Calu3 (cell line): ENCODE data around the gene TOB1. TPM values are rescaled to one million over a fixed set of nuclear protein-coding genes. Genes with fewer than 3 reads are reported as not detected.

ENCODE experiments used
- BruUV-seq: library from RNA; stranded (reverse); fragments of 400-500 nt; replicated peaks from 2 replicates; lab custom pipeline; 2021; lab: Mats Ljungman, UMichigan
- CTCF ChIA-PET: fragments of 300-600 bp; sonication (Branson Sonifier 250); formaldehyde crosslinking; loops from one replicate; lab custom pipeline; 2022; ENCODE audit warnings: antibody characterized with exemption; lab: Charles Lee
- DNase-seq: peaks from one replicate; pipeline ENCODE4 v3.0.0; 2022
- H3K27ac Mint-ChIP-seq: one replicate; pipeline ENCODE4 v1.8.0; 2022; ENCODE audit warnings: mixed read lengths; ENCODE audit not compliant: unreplicated experiment
- H3K27me3 Mint-ChIP-seq: one replicate; pipeline ENCODE4 v1.8.0; 2022; ENCODE audit warnings: mixed read lengths; ENCODE audit not compliant: unreplicated experiment
- H3K36me3 Mint-ChIP-seq: one replicate; pipeline ENCODE4 v1.8.0; 2022; ENCODE audit warnings: mild to moderate bottlenecking, moderate library complexity, mixed read lengths; ENCODE audit not compliant: insufficient read depth, unreplicated experiment
- H3K4me1 Mint-ChIP-seq: one replicate; pipeline ENCODE4 v1.8.0; 2022; ENCODE audit warnings: mild to moderate bottlenecking, low read depth, mixed read lengths; ENCODE audit not compliant: unreplicated experiment
- H3K4me3 Mint-ChIP-seq: one replicate; pipeline ENCODE4 v1.8.0; 2022; ENCODE audit warnings: mild to moderate bottlenecking, low read depth, moderate library complexity, mixed read lengths; ENCODE audit not compliant: unreplicated experiment
- H3K9me3 Mint-ChIP-seq: one replicate; pipeline ENCODE4 v1.8.0; 2022; ENCODE audit warnings: low read depth, mixed read lengths; ENCODE audit not compliant: unreplicated experiment
- intact Hi-C: fragments of 100-400 bp; cut with micrococcal nuclease; formaldehyde crosslinking; loops from one replicate; pipeline ENCODE4 v1.10.0; 2022; ENCODE audit not compliant: unreplicated experiment
- total RNA-seq: library from RNA; stranded (reverse); gene quantifications from 2 replicates; pipeline ENCODE4 v1.2.3, GENCODE V29; 2022
- TF ChIP-seq, protein P1 (sequence below): fragments of 200-600 bp; IDR thresholded peaks from one replicate; pipeline ENCODE4 v1.8.0; 2022; ENCODE audit warnings: antibody characterized with exemption; ENCODE audit not compliant: unreplicated experiment

The TOB1 gene
- total RNA-seq, 1 experiment from 2014 or later: 177 TPM

DNA sequence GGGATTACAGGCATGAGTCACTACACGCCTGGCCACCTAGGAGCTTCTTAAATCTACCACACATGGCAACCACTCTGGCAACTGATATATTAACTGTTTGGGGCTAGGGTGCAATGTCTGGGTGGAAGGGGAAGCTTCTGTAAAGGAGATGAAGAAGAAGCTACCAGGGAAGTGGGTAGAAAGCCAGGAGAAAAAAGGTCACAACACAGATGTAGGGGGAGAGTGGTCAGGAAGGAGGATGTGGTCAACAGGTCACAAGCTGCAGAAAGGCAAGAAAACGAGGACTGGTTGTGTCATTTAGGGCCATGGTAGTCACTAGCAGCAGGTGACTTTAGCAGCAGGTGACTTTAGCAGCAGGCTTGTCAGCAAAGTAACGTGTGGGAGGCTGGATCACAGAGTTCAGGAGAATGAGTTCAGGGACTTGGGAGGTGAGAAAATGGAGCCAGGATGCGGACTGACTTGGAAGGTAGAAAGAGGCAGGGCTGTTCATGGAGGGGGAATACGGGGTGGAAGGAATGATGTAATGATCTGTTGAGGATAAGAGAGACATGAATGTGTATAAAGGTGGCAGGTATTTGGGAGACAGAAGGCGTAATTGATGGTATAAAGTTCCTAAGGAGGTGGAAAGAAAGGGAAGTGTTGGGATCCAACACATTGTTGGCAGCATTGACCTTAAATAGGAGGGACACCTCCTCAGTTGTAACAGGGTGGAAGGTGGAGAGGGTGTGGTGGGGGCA, 47.1 kb downstream of the TOB1 start:
- BruUV-seq: no TSS peak
- Mint-ChIP-seq H3K9me3 (no peaks in the 10 kb centered on the region), H3K27ac (peak overlapping the region; percentile 24), H3K27me3 (peaks cover 29% of the 10 kb centered on the region), H3K4me1 (peaks cover 26% of the 10 kb centered on the region), H3K36me3 (no peaks in the 10 kb centered on the region), H3K4me3 (no peak overlapping the region)
- TF ChIP-seq, protein P1, sequence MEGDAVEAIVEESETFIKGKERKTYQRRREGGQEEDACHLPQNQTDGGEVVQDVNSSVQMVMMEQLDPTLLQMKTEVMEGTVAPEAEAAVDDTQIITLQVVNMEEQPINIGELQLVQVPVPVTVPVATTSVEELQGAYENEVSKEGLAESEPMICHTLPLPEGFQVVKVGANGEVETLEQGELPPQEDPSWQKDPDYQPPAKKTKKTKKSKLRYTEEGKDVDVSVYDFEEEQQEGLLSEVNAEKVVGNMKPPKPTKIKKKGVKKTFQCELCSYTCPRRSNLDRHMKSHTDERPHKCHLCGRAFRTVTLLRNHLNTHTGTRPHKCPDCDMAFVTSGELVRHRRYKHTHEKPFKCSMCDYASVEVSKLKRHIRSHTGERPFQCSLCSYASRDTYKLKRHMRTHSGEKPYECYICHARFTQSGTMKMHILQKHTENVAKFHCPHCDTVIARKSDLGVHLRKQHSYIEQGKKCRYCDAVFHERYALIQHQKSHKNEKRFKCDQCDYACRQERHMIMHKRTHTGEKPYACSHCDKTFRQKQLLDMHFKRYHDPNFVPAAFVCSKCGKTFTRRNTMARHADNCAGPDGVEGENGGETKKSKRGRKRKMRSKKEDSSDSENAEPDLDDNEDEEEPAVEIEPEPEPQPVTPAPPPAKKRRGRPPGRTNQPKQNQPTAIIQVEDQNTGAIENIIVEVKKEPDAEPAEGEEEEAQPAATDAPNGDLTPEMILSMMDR: no peak
- no peak for DNase-seq
- CTCF ChIA-PET: interaction anchor here (1.6 kb wide), 1 partner anchor 10 kb away, joined by 4 read pairs; no protein-coding TSS in a partner anchor
- intact Hi-C loops: no loop called here

DNA sequence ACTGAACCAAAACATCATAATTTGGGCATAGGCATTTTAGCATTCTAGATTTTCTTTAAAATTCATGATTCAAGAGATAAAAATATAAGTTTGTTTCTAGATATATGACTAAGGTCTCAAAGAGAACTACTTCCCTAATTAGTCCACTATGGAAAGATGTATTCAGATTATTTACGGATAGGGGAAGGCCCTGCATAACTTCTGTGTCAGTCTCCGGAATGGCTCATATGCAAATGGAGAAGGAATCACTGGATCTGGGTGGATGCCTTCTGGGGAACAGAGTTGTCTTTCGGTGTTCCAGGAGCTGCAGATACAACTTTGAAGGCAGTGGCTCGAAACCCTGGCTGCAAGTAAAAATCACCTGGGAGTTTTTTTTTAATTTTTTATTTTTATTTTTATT, 47.9 kb downstream of the TOB1 start:
- no peak for DNase-seq
- Mint-ChIP-seq H3K4me1 (peaks cover 26% of the 10 kb centered on the region), H3K27ac (no peak overlapping the region), H3K4me3 (peak overlapping the region; percentile 6), H3K9me3 (no peaks in the 10 kb centered on the region), H3K27me3 (peaks cover 37% of the 10 kb centered on the region), H3K36me3 (no peaks in the 10 kb centered on the region)
- CTCF ChIA-PET: interaction anchor here (0.6 to 1.6 kb wide), 5 partner anchors 9 to 243 kb away, joined by 3 to 4 read pairs (median 4); no protein-coding TSS in a partner anchor
- TF ChIP-seq, protein P1: no peak
- intact Hi-C loops: no loop called here
- no TSS peak for BruUV-seq

DNA sequence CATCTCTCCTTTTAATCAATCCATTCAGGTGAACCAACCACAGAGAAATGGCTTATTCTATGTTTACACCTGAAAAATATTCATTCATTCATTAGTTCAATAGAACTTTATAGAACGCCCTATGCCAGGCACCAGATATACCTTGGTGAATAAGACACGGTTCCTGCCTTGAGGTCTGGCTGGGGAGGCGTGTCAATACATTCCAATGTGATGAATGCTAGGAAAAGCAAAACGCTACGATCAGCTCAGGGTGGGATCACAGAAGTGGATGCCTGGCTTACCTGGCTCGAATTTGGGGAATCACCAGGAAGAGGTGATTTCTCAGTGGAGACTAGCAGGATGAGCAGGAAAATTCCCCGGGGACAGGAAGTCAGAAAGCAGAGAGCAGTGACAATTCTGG, 48.3 kb downstream of the TOB1 start:
- Mint-ChIP-seq H3K36me3 (no peaks in the 10 kb centered on the region), H3K4me3 (peak overlapping the region; percentile 6), H3K4me1 (peaks cover 26% of the 10 kb centered on the region), H3K27me3 (peaks cover 41% of the 10 kb centered on the region), H3K27ac (no peak overlapping the region), H3K9me3 (no peaks in the 10 kb centered on the region)
- no TSS peak for BruUV-seq
- intact Hi-C loops: no loop called here
- CTCF ChIA-PET: interaction anchor here (0.6 to 1.6 kb wide), 5 partner anchors 9 to 243 kb away, joined by 3 to 4 read pairs (median 4); no protein-coding TSS in a partner anchor
- peak; percentile 70 for DNase-seq
- TF ChIP-seq, protein P1: no peak

DNA sequence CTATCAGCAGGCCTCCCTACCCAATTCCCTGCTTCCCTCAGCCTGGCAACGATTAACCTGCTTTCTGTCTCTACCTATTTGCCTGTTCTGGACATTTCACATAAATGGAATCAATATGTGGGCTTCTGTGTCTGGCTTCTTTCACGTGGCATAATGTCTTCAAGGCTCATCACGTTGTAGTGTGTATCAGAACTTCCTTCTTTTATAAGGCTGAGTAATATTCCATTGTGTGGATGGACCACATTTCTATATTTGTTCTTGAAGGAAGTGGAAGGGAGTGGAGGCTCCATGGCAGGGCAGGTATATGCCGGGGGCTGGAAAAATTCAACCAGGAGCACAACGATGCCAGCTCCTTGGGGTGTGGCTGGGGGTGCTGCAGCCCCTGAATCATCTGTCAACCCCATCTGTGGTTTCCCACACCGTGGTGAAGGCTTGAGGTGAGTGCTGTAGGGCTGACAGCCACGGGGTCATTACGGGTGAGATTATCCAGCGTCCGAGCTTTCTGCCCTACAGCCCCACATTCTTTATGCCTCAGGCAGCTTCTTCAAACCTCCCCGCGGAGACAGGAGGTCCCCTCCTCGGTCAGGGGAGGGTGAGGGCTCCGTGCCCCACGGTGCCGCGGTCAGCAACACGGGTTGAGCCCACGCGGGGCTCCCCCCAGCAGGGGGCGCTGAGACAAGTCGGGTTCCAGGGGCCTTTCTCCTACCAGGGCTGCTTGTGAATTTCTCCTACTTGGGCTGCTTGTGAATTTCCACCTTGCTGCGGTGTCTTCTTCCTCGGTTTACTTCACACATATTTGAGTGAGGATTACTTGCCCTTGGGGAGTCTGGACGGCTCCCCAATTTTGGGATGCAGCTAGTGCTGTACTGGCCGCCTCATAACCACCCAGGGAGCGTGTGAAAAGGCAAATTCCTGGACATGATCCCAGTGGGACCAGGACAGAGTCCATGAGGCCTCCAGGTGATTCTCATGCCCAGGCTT, 49.1 kb downstream of the TOB1 start:
- Mint-ChIP-seq H3K36me3 (no peaks in the 10 kb centered on the region), H3K9me3 (no peaks in the 10 kb centered on the region), H3K4me1 (peaks cover 26% of the 10 kb centered on the region), H3K4me3 (peak overlapping the region; percentile 6), H3K27ac (no peak overlapping the region), H3K27me3 (peaks cover 40% of the 10 kb centered on the region)
- BruUV-seq: no TSS peak
- DNase-seq: peak; percentile 76
- CTCF ChIA-PET: interaction anchor here (1.0 to 1.5 kb wide), 3 partner anchors 13 to 25 kb away, joined by 3 to 4 read pairs (median 3); no protein-coding TSS in a partner anchor
- TF ChIP-seq, protein P1: peak; percentile 98
- intact Hi-C loops: no loop called here
